Ishikawa (cell line): Measurements from ENCODE around the gene WNT7A.
A peak's percentile ranks its signal among the peaks of the same experiment; 100 is the strongest.

Source experiments
- CEBPB ChIP-seq: IDR thresholded peaks from 2 replicates; pipeline ENCODE4 v1.6.1; 2012
- CREB1 ChIP-seq: IDR thresholded peaks from 2 replicates; pipeline ENCODE4 v1.6.1; 2012; ENCODE audit warnings: low read depth
- EGR1 ChIP-seq: IDR thresholded peaks from 2 replicates; pipeline ENCODE4 v1.6.1; 2012
- EP300 ChIP-seq: IDR thresholded peaks from 2 replicates; pipeline ENCODE4 v1.6.1; 2012; ENCODE audit warnings: borderline replicate concordance
- FOXM1 ChIP-seq: IDR thresholded peaks from 2 replicates; pipeline ENCODE4 v1.6.1; 2012; ENCODE audit warnings: low read depth, borderline replicate concordance
- NFIC ChIP-seq: IDR thresholded peaks from 2 replicates; pipeline ENCODE4 v1.6.1; 2012
- RAD21 ChIP-seq: IDR thresholded peaks from 2 replicates; pipeline ENCODE4 v1.6.1; 2012; ENCODE audit warnings: low read depth
- TAF1 ChIP-seq: IDR thresholded peaks from 2 replicates; pipeline ENCODE4 v1.6.1; 2012; ENCODE audit warnings: low read depth, mild to moderate bottlenecking
- TCF12 ChIP-seq: IDR thresholded peaks from 2 replicates; pipeline ENCODE4 v1.6.1; 2012; ENCODE audit warnings: low read depth
- TEAD4 ChIP-seq: IDR thresholded peaks from 2 replicates; pipeline ENCODE4 v1.6.1; 2012
- YY1 ChIP-seq: IDR thresholded peaks from 2 replicates; pipeline ENCODE4 v1.6.1; 2012; ENCODE audit warnings: low read depth
- ZBTB7A ChIP-seq: IDR thresholded peaks from 2 replicates; pipeline ENCODE4 v1.6.1; 2012; ENCODE audit warnings: low read depth
- TF ChIP-seq, protein P1 (sequence below): IDR thresholded peaks from 2 replicates; pipeline ENCODE4 v1.6.1; 2012
- TF ChIP-seq, protein P2 (sequence below): IDR thresholded peaks from 2 replicates; pipeline ENCODE4 v1.6.1; 2012; ENCODE audit warnings: low read depth, mild to moderate bottlenecking
- TF ChIP-seq, protein P3 (sequence below): IDR thresholded peaks from 2 replicates; pipeline ENCODE4 v1.6.1; 2012

The WNT7A gene

DNA sequence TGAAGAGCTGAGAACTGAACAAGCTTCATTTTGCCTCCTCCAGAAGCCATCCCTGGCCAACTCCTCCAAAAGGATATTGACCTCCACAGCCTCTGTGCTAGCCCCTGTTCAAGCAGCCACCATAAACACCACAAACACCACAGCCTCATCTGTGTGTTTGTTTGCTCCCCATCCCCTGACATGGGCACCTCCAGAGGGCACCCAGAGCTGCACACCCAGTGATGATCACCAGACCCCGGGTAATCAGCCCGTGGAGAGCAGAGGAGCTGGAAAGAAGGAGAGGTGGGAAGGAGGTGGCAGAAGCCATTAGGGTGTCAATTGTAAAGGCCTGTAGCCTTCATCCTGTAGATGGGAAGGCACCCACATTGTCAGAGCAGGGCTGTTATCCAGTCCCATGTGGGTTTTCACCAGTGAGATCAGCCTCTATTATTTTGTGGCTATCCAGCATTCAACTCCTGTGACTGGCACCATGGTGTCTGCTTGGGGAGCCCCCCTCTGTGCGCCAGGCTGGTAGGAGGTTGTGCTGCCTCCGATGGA, 6.8 kb upstream of the WNT7A start:
- TF ChIP-seq ZBTB7A (no peak), NFIC (no peak), EP300 (no peak), YY1 (no peak), TEAD4 (no peak), EGR1 (no peak), FOXM1 (no peak), TAF1 (no peak), RAD21 (no peak)
- TF ChIP-seq, protein P1, sequence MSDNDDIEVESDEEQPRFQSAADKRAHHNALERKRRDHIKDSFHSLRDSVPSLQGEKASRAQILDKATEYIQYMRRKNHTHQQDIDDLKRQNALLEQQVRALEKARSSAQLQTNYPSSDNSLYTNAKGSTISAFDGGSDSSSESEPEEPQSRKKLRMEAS = no peak
- TF ChIP-seq, protein P2, sequence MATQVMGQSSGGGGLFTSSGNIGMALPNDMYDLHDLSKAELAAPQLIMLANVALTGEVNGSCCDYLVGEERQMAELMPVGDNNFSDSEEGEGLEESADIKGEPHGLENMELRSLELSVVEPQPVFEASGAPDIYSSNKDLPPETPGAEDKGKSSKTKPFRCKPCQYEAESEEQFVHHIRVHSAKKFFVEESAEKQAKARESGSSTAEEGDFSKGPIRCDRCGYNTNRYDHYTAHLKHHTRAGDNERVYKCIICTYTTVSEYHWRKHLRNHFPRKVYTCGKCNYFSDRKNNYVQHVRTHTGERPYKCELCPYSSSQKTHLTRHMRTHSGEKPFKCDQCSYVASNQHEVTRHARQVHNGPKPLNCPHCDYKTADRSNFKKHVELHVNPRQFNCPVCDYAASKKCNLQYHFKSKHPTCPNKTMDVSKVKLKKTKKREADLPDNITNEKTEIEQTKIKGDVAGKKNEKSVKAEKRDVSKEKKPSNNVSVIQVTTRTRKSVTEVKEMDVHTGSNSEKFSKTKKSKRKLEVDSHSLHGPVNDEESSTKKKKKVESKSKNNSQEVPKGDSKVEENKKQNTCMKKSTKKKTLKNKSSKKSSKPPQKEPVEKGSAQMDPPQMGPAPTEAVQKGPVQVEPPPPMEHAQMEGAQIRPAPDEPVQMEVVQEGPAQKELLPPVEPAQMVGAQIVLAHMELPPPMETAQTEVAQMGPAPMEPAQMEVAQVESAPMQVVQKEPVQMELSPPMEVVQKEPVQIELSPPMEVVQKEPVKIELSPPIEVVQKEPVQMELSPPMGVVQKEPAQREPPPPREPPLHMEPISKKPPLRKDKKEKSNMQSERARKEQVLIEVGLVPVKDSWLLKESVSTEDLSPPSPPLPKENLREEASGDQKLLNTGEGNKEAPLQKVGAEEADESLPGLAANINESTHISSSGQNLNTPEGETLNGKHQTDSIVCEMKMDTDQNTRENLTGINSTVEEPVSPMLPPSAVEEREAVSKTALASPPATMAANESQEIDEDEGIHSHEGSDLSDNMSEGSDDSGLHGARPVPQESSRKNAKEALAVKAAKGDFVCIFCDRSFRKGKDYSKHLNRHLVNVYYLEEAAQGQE = no peak
- TF ChIP-seq, protein P3, sequence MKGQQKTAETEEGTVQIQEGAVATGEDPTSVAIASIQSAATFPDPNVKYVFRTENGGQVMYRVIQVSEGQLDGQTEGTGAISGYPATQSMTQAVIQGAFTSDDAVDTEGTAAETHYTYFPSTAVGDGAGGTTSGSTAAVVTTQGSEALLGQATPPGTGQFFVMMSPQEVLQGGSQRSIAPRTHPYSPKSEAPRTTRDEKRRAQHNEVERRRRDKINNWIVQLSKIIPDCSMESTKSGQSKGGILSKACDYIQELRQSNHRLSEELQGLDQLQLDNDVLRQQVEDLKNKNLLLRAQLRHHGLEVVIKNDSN = no peak

DNA sequence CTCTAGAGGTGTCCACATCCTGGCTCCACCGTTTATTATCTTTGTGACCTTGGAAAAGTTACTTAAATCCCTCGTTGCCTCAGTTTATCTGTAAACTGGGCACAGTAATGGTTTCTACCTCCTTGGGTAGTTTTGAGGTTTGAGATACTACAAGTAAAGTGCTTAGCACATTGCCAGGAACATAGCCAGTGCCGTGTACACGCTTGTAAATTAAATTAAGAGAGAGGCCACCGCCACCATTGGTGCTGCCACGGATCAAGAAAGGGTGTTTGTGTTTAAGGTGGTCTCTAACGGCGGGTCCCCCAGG, 5.8 kb upstream of the WNT7A start:
- TF ChIP-seq TEAD4 (no peak), CEBPB (no peak), YY1 (no peak), EP300 (no peak), TAF1 (no peak)
- TF ChIP-seq, protein P3 = no peak

DNA sequence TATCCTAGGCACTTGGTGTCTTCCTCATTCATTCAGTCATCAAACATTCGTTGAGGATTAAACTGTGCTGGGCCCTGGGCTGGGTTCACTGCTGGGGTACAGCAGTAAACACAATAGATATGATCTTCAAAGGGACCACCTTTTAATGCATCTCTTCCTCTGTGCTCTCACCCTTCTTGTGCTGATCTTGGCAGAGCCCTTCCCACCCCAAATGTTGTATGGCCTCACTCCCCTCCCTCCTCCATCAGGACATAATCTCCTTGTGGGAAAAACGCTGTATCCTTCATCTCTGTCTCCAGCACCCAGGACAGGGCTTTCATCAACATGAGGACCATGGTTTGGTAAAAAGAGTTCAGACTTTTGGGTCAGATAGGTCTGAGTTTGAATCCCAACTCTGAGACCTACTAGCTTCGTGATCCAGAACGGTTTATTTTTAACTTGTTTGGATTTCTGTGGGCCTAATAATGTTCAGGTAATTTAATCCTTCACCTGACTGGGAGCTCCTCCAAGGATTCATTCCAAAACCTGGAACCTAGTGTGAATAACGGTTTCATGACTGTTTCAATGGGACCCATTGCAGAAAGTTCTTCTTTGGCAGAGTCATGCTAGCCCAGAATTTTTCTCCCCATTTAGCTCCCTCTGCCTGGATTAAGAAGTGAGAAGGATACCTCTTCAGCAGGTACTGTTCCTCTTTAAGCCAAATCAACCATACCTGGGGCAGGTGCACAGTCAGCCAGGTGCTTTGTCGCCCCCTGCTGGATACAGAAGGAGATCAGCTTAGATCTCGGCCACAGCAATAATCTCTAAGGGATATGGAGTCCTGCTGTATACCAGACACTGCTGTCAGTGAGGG, 5.2 kb upstream of the WNT7A start:
- TF ChIP-seq, protein P2 = peak; percentile 62; the same call in 1 of the 2 replicates
- TF ChIP-seq RAD21 = peak; percentile 98
- TF ChIP-seq TAF1 = no peak

DNA sequence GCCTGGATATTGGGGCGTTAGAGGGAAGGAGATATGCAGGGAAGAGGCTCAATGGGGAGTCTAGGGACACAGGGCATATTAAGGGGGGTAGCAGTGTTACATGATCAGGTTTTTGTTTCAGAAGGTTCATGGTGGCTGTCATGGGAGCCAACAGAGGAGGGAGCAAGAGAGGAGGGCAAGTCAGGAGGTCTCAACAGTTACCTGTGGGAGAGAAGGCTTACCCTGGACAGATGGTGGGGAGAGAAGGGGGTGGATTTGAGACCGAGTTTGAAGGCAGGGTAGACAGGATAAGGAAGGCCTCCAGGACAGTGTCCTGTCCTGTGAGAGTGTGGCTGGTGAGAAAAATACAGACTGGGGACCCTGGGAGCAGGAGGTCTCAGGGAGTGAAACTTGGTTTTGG, 3.8 kb upstream of the WNT7A start:
- TF ChIP-seq EGR1 (no peak), RAD21 (no peak), NFIC (no peak), EP300 (no peak), FOXM1 (no peak), CEBPB (no peak), YY1 (no peak), CREB1 (no peak), TEAD4 (no peak), TAF1 (no peak), ZBTB7A (no peak), TCF12 (no peak)
- TF ChIP-seq, protein P1 = no peak
- TF ChIP-seq, protein P3 = no peak
- TF ChIP-seq, protein P2 = no peak
